HepG2 (cell line): ENCODE results near the gene PRKAR1B. TPM values are rescaled to one million over a fixed set of nuclear protein-coding genes. Genes with fewer than 3 reads are reported as not detected.

ENCODE experiments used
- AGO1 ChIP-seq: fragments of 200-400 bp; formaldehyde crosslinking; IDR thresholded peaks from 2 replicates; pipeline ENCODE4 v1.6.1; 2017; ENCODE audit warnings: mild to moderate bottlenecking, low read depth, low read length, moderate library complexity; ENCODE audit not compliant: poor library complexity, severe bottlenecking
- DNMT3B ChIP-seq: conservative IDR thresholded peaks from 2 replicates; pipeline ENCODE4 v1.6.1; 2016; ENCODE audit warnings: missing biosample characterization, control low read depth
- KDM3A ChIP-seq: IDR thresholded peaks from 2 replicates; pipeline ENCODE4 v1.6.1; 2018; ENCODE audit warnings: low read depth, missing compliant biosample characterization
- MLXIP ChIP-seq: sonication (generic); formaldehyde crosslinking; IDR thresholded peaks from 2 replicates; pipeline ENCODE4 v1.9.0; 2021; ENCODE audit warnings: missing genetic modification reagents, borderline replicate concordance
- SCMH1 ChIP-seq: sonication (generic); formaldehyde crosslinking; IDR thresholded peaks from 2 replicates; pipeline ENCODE4 v1.9.0; 2021; ENCODE audit warnings: missing genetic modification reagents, mild to moderate bottlenecking, borderline replicate concordance
- TBP ChIP-seq: sonication (generic); formaldehyde crosslinking; IDR thresholded peaks from 2 replicates; pipeline ENCODE4 v1.5.0; 2020; ENCODE audit warnings: missing genetic modification reagents
- TBX3 ChIP-seq: fragments of 450-650 bp; IDR thresholded peaks from 2 replicates; pipeline ENCODE4 v1.6.1; 2017; ENCODE audit warnings: antibody characterized with exemption, mild to moderate bottlenecking, inconsistent platforms, borderline replicate concordance
- THYN1 ChIP-seq: sonication (generic); formaldehyde crosslinking; IDR thresholded peaks from 2 replicates; pipeline ENCODE4 v1.8.1; 2023; ENCODE audit warnings: low read depth, mild to moderate bottlenecking, moderate library complexity, missing genetic modification reagents, borderline replicate concordance
- YEATS2 ChIP-seq: sonication (generic); formaldehyde crosslinking; IDR thresholded peaks from 2 replicates; pipeline ENCODE4 v1.4.0; 2020; ENCODE audit warnings: missing genetic modification reagents, borderline replicate concordance
- ZBTB10 ChIP-seq: sonication (generic); formaldehyde crosslinking; IDR thresholded peaks from 2 replicates; pipeline ENCODE4 v1.4.0; 2020; ENCODE audit warnings: missing genetic modification reagents, borderline replicate concordance
- ZBTB26 ChIP-seq: IDR thresholded peaks from 2 replicates; pipeline ENCODE4 v1.6.1; 2016; ENCODE audit warnings: missing compliant biosample characterization, missing genetic modification reagents, borderline replicate concordance
- ZBTB4 ChIP-seq: sonication (generic); formaldehyde crosslinking; IDR thresholded peaks from 2 replicates; pipeline ENCODE4 v1.4.0; 2020; ENCODE audit warnings: missing genetic modification reagents, mild to moderate bottlenecking, borderline replicate concordance
- ZFP36L2 ChIP-seq: sonication (generic); formaldehyde crosslinking; IDR thresholded peaks from 2 replicates; pipeline ENCODE4 v1.4.0; 2020; ENCODE audit warnings: missing genetic modification reagents
- ZNF17 ChIP-seq: sonication (generic); formaldehyde crosslinking; IDR thresholded peaks from 2 replicates; pipeline ENCODE4 v1.5.0; 2020; ENCODE audit warnings: mild to moderate bottlenecking, missing genetic modification reagents
- ZNF20 ChIP-seq: sonication (generic); formaldehyde crosslinking; IDR thresholded peaks from 2 replicates; pipeline ENCODE4 v1.4.0; 2020; ENCODE audit warnings: mild to moderate bottlenecking, moderate library complexity, missing genetic modification reagents
- ZNF207 ChIP-seq: fragments of 450-650 bp; IDR thresholded peaks from 2 replicates; pipeline ENCODE4 v1.6.1; 2016; ENCODE audit warnings: antibody characterized with exemption, borderline replicate concordance
- ZNF619 ChIP-seq: sonication (generic); formaldehyde crosslinking; IDR thresholded peaks from 2 replicates; pipeline ENCODE4 v1.4.0; 2020; ENCODE audit warnings: mild to moderate bottlenecking, missing genetic modification reagents
- ZNF883 ChIP-seq: sonication (generic); formaldehyde crosslinking; IDR thresholded peaks from 2 replicates; pipeline ENCODE4 v1.5.1; 2020; ENCODE audit warnings: mild to moderate bottlenecking, missing genetic modification reagents; ENCODE audit errors: not compliant biosample characterization
- ZSCAN22 ChIP-seq: sonication (generic); formaldehyde crosslinking; IDR thresholded peaks from 2 replicates; pipeline ENCODE4 v1.4.0; 2020; ENCODE audit warnings: mild to moderate bottlenecking, missing genetic modification reagents
- polyA plus RNA-seq, 8 experiments: library from polyadenylated mRNA; depleted of rRNA in 3 of 8; stranded (reverse) in 7 of 8; unstranded in 1 of 8; fragments of >200 nt; fragmentation: Illumina TruSeq in 4 of 8; extraction: Trizol in 4 of 8; gene quantifications; 2 replicates each; pipeline versions ENCODE4 v1.2.1 to v1.2.3, GENCODE V29; 2011 to 2016; ENCODE audit warnings: low read depth in 4 of 8, missing spikeins in 1 of 8, mixed read lengths in 1 of 8; ENCODE audit not compliant: insufficient read depth in 1 of 8
- total RNA-seq, 5 experiments: library from RNA; depleted of rRNA; stranded (reverse); fragments of >200 nt; fragmentation: Illumina TruSeq; extraction: Trizol; gene quantifications; 2 replicates each; pipeline ENCODE4 v1.2.3, GENCODE V29; 2016; ENCODE audit warnings: low read depth in 1 of 5

PRKAR1B gene
- total and polyA plus RNA-seq, 2 of the 13 experiments (the other 11 are each of a cell fraction or from before 2014, with no cell fraction given): 7.9 to 28.2 TPM

GRCh38 chr7:618539-619367, 108.3 kb downstream of the PRKAR1B start (continued):
- TF ChIP-seq ZNF207 (no peak), ZNF17 (CRISPR knock-in tag) (no peak), SCMH1 (CRISPR knock-in tag) (no peak), ZFP36L2 (CRISPR knock-in tag) (no peak), AGO1 (no peak), ZNF619 (CRISPR knock-in tag) (no peak), DNMT3B (CRISPR knock-in tag) (no peak), YEATS2 (no peak), MLXIP (CRISPR knock-in tag) (no peak), ZNF883 (CRISPR knock-in tag) (no peak), ZBTB4 (CRISPR knock-in tag) (no peak), KDM3A (no peak), THYN1 (CRISPR knock-in tag) (no peak), ZBTB10 (CRISPR knock-in tag) (no peak), ZBTB26 (CRISPR knock-in tag) (no peak), TBP (CRISPR knock-in tag) (no peak), ZNF20 (CRISPR knock-in tag) (no peak), TBX3 (no peak), ZSCAN22 (no peak)
